ENCODE data around the gene ITIH2. TPM values are rescaled to one million over a fixed set of nuclear protein-coding genes. Genes with fewer than 3 reads are reported as not detected.
"Not testable (repeated sequence)": the region's sequence is repeated elsewhere in the genome, so short reads cannot be mapped to it uniquely, and the experiment has no call there.

The ITIH2 gene
- total RNA-seq, result not detected
- long read RNA-seq, partial matches to known transcripts, result 0 of 1 reads
- long read RNA-seq, other reads (novel, unspliced or antisense), result 1 of 1 reads

- DNase-seq, result no peak
- intact Hi-C loops (cut with DNase I, micrococcal nuclease), result no loop called here
- no peak for ATAC-seq
These were observed at the start of gene ITIH2 for GRCh38 chr10:7703140-7703539. Gene ITIH2, plus strand, starts transcription at chr10:7703316. Its CDS starts 119 bp downstream, at chr10:7703435.

- ATAC-seq; intact Hi-C loops (cut with DNase I, micrococcal nuclease); DNase-seq: not testable (repeated sequence)
These were observed 46.0 kb upstream of the ITIH2 start for GRCh38 chr10:7657079-7657478.

GRCh38 chr10:7657552-7657951, 45.6 kb upstream of the ITIH2 start:
- ATAC-seq, result no peak
- intact Hi-C loops (cut with DNase I, micrococcal nuclease), result no loop called here

GRCh38 chr10:7659560-7659959, 43.6 kb upstream of the ITIH2 start:
- intact Hi-C loops (cut with DNase I, micrococcal nuclease), result no loop called here
- DNase-seq (no peak), ATAC-seq (no peak)

More at GRCh38 chr10:7657552-7657951, 45.6 kb upstream of the ITIH2 start:
- no peak for DNase-seq

GRCh38 chr10:7662522-7662921, 40.6 kb upstream of the ITIH2 start:
- intact Hi-C loops (cut with DNase I, micrococcal nuclease), result no loop called here
- DNase-seq, result no peak
- no peak for ATAC-seq

- ATAC-seq (no peak), DNase-seq (no peak)
- intact Hi-C loops (cut with DNase I, micrococcal nuclease), result no loop called here
These were observed 38.4 kb upstream of the ITIH2 start for GRCh38 chr10:7664707-7665106.

- no peak for DNase-seq
- intact Hi-C loops (cut with DNase I, micrococcal nuclease), result no loop called here
- ATAC-seq, result no peak
These were observed 37.3 kb upstream of the ITIH2 start for GRCh38 chr10:7665767-7666166.

- no peak for DNase-seq
- intact Hi-C loops (cut with DNase I, micrococcal nuclease), result no loop called here
- no peak for ATAC-seq
These were observed 36.7 kb upstream of the ITIH2 start, which contains the start of gene ITIH5 for GRCh38 chr10:7666253-7667023. Gene ITIH5, minus strand, starts transcription at chr10:7666966. Its CDS starts 74 bp downstream, at chr10:7666892.

GRCh38 chr10:7667262-7668141, 35.6 kb upstream of the ITIH2 start:
- ATAC-seq, result no peak
- intact Hi-C loops (cut with DNase I, micrococcal nuclease), result no loop called here
- DNase-seq, result no peak

GRCh38 chr10:7670157-7670556, 33.0 kb upstream of the ITIH2 start:
- DNase-seq, result no peak
- no peak for ATAC-seq
- intact Hi-C loops (cut with DNase I, micrococcal nuclease), result no loop called here

GRCh38 chr10:7672341-7673134, 30.6 kb upstream of the ITIH2 start:
- intact Hi-C loops (cut with DNase I, micrococcal nuclease), result no loop called here
- no peak for DNase-seq
- no peak for ATAC-seq

- intact Hi-C loops (cut with DNase I, micrococcal nuclease), result no loop called here
- no peak for ATAC-seq
- DNase-seq, result no peak
These were observed 23.9 kb upstream of the ITIH2 start for GRCh38 chr10:7679256-7679655.

- not testable (repeated sequence) for ATAC-seq
- intact Hi-C loops (cut with DNase I, micrococcal nuclease), result loop anchor here in 1 of 2 donors (10.0 kb wide), 1 partner anchor 155 kb away; no protein-coding TSS in a partner anchor
These were observed 23.0 kb upstream of the ITIH2 start for GRCh38 chr10:7680078-7680477.

GRCh38 chr10:7686351-7687171, 16.6 kb upstream of the ITIH2 start:
- DNase-seq (no peak), ATAC-seq (no peak)
- intact Hi-C loops (cut with DNase I, micrococcal nuclease), result loop anchor here (2.0 to 10.0 kb wide), 2 partner anchors 162 kb away; no protein-coding TSS in a partner anchor

More at GRCh38 chr10:7680078-7680477, 23.0 kb upstream of the ITIH2 start:
- not testable (repeated sequence) for DNase-seq

GRCh38 chr10:7687228-7687907, 15.7 kb upstream of the ITIH2 start:
- peak; percentile 89 for ATAC-seq
- intact Hi-C loops (cut with DNase I, micrococcal nuclease), result loop anchor here (2.0 to 10.0 kb wide), 2 partner anchors 163 kb away; no protein-coding TSS in a partner anchor
- peak; percentile 76 to 81 for DNase-seq

GRCh38 chr10:7689591-7689990, 13.5 kb upstream of the ITIH2 start:
- no peak for DNase-seq
- intact Hi-C loops (cut with DNase I, micrococcal nuclease), result loop anchor here in 1 of 2 donors (10.0 kb wide), 1 partner anchor 165 kb away; no protein-coding TSS in a partner anchor
- ATAC-seq, result no peak
